Bronchial epithelial cell (primary cell): Measurements from ENCODE around the gene B3GNT5. TPM values are rescaled to one million over a fixed set of nuclear protein-coding genes. Genes with fewer than 3 reads are reported as not detected.

Source experiments
- DNase-seq: peaks from one replicate; pipeline ENCODE4 v3.0.0-alpha.2; 2010; ENCODE audit warnings: low read depth
- FAIRE-seq: peaks from 2 replicates; lab custom pipeline; 2011; peaks lifted over from hg19 to GRCh38; lab: Jason Lieb, UNC
- H3K27me3 ChIP-seq: 2 replicates; pipeline ENCODE4 v1.5.1; 2011; ENCODE audit warnings: low read length; ENCODE audit not compliant: control insufficient read depth, insufficient read depth
- H3K36me3 ChIP-seq: 2 replicates; pipeline ENCODE4 v1.5.1; 2011; ENCODE audit warnings: low read length; ENCODE audit not compliant: control insufficient read depth, insufficient read depth
- H3K4me3 ChIP-seq: 2 replicates; pipeline ENCODE4 v1.5.1; 2011; ENCODE audit warnings: mild to moderate bottlenecking, low read depth, low read length, control low read depth
- total RNA-seq: library from RNA; depleted of rRNA; stranded (reverse); fragments of >200 nt; gene quantifications from 2 replicates; pipeline ENCODE4 v1.2.1, GENCODE V29; 2014
- TF ChIP-seq, protein P1 (sequence below): IDR thresholded peaks from 2 replicates; pipeline ENCODE4 v1.5.1; 2011; ENCODE audit warnings: mild to moderate bottlenecking, moderate library complexity, low read length, control low read depth, inconsistent platforms; ENCODE audit not compliant: insufficient read depth, severe bottlenecking

Gene B3GNT5
- total RNA-seq, 1 donor from 2014 or later: 31.6 TPM

DNA sequence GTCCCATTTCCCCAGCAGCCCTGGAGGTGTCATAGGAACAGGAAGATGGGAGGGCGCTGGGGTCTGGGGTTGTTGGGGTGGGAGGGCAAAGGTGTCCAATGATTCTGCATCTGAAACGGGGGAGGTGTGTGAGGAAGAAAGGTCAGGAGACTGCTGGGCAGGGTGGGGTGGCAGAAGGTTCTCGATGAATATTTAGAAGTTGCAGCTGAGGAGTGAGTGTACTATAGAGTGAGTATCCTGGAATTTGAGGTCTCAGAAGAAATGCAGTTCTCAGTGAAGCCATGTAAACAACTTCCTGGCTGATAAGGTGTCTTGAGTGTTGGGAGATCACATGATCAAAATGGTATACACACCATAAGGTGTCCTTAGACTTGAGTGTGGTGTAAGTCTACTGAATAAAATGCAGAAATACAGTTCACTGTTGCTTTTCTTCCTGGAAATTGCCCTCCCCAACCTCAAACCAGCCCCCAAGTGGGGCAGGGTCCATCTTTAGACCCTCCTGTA, 9.9 kb downstream of the B3GNT5 start:
- DNase-seq: no peak
- Histone ChIP-seq H3K36me3 (peaks cover 9% of the 10 kb centered on the region), H3K4me3 (no peak overlapping the region), H3K27me3 (no peaks in the 10 kb centered on the region)
- no peak for FAIRE-seq
- TF ChIP-seq, protein P1, sequence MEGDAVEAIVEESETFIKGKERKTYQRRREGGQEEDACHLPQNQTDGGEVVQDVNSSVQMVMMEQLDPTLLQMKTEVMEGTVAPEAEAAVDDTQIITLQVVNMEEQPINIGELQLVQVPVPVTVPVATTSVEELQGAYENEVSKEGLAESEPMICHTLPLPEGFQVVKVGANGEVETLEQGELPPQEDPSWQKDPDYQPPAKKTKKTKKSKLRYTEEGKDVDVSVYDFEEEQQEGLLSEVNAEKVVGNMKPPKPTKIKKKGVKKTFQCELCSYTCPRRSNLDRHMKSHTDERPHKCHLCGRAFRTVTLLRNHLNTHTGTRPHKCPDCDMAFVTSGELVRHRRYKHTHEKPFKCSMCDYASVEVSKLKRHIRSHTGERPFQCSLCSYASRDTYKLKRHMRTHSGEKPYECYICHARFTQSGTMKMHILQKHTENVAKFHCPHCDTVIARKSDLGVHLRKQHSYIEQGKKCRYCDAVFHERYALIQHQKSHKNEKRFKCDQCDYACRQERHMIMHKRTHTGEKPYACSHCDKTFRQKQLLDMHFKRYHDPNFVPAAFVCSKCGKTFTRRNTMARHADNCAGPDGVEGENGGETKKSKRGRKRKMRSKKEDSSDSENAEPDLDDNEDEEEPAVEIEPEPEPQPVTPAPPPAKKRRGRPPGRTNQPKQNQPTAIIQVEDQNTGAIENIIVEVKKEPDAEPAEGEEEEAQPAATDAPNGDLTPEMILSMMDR: no peak

DNA sequence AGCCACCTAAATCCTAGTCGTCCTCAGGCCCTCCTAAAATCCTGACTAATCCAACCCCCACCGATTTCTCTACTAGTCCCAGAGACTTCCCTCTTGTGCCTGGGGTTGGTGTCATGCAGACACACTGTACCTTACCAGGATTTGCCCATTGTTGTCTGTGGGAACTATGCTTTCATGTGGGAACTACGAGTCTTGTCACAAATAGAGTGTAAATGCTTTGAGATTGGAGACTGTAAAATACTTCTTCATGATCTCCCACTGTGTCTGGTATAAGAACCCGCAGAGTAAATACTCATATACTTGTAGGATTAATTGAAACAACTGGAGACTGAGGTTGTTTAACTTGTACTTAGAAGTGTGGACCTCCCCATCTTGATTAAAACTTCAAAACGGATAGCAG, 11.2 kb downstream of the B3GNT5 start:
- peak; percentile 51 for DNase-seq
- Histone ChIP-seq H3K4me3 (no peak overlapping the region), H3K27me3 (no peaks in the 10 kb centered on the region), H3K36me3 (peaks cover 10% of the 10 kb centered on the region)
- TF ChIP-seq, protein P1: no peak
- FAIRE-seq: no peak

GRCh38 chr3:183265157-183265642, 12.1 kb downstream of the B3GNT5 start:
- Histone ChIP-seq H3K36me3 (peaks cover 12% of the 10 kb centered on the region), H3K27me3 (no peaks in the 10 kb centered on the region), H3K4me3 (no peak overlapping the region)
- FAIRE-seq (no peak), DNase-seq (peak; percentile 69)
- TF ChIP-seq, protein P1: no peak

- TF ChIP-seq, protein P1: no peak
- DNase-seq: peak; percentile 100
- peak; percentile 100 for FAIRE-seq
- Histone ChIP-seq H3K27me3 (no peaks in the 10 kb centered on the region), H3K4me3 (peak overlapping the region; percentile 0), H3K36me3 (peaks cover 14% of the 10 kb centered on the region)
Observed at GRCh38 chr3:183265834-183266417, 12.9 kb downstream of the B3GNT5 start.

- H3K4me3 ChIP-seq: peak overlapping the region; percentile 0
- no peak for FAIRE-seq
- TF ChIP-seq, protein P1: no peak
- no peak for DNase-seq
- no peaks in the 10 kb centered on the region for H3K27me3 ChIP-seq
- peaks cover 14% of the 10 kb centered on the region for H3K36me3 ChIP-seq
Observed at GRCh38 chr3:183266454-183266853, 13.4 kb downstream of the B3GNT5 start.
